Neuron (in vitro differentiated cells): ENCODE results near the gene EXOC7.
"Not testable (repeated sequence)": the region's sequence is repeated elsewhere in the genome, so short reads cannot be mapped to it uniquely, and the experiment has no call there.

Source experiments
- H2AFZ ChIP-seq: one replicate; pipeline ENCODE4 v1.6.1; 2013; ENCODE audit warnings: low read depth, mild to moderate bottlenecking, inconsistent platforms, low read length, moderate library complexity
- H3K27me3 ChIP-seq: one replicate; pipeline ENCODE4 v1.6.1; 2013; ENCODE audit warnings: low read length; ENCODE audit not compliant: insufficient read depth
- H3K36me3 ChIP-seq: one replicate; pipeline ENCODE4 v1.6.1; 2013; ENCODE audit warnings: low read length; ENCODE audit not compliant: insufficient read depth
- H3K4me1 ChIP-seq: one replicate; pipeline ENCODE4 v1.6.1; 2013; ENCODE audit warnings: low read length; ENCODE audit not compliant: insufficient read depth
- H3K4me3 ChIP-seq: 2 replicates; pipeline ENCODE4 v1.5.1; 2013; ENCODE audit warnings: mild to moderate bottlenecking, low read length, moderate library complexity
- H3K9me3 ChIP-seq: one replicate; pipeline ENCODE4 v1.6.1; 2013; ENCODE audit warnings: low read length

Gene EXOC7

GRCh38 chr17:76051561-76051960, 52.0 kb downstream of the EXOC7 start:
- Histone ChIP-seq H3K4me3 (no peak overlapping the region), H2AFZ (no peak overlapping the region), H3K36me3 (peaks cover 70% of the 10 kb centered on the region), H3K9me3 (no peaks in the 10 kb centered on the region), H3K27me3 (no peaks in the 10 kb centered on the region), H3K4me1 (peaks cover 13% of the 10 kb centered on the region)

GRCh38 chr17:76050538-76051467, 52.8 kb downstream of the EXOC7 start:
- Histone ChIP-seq H3K9me3 (no peaks in the 10 kb centered on the region), H3K36me3 (peaks cover 69% of the 10 kb centered on the region), H3K4me1 (peaks cover 13% of the 10 kb centered on the region), H3K27me3 (no peaks in the 10 kb centered on the region), H3K4me3 (no peak overlapping the region), H2AFZ (no peak overlapping the region)

GRCh38 chr17:76049836-76050537, 53.6 kb downstream of the EXOC7 start:
- Histone ChIP-seq H3K36me3 (peaks cover 73% of the 10 kb centered on the region), H2AFZ (no peak overlapping the region), H3K27me3 (no peaks in the 10 kb centered on the region), H3K4me1 (peaks cover 13% of the 10 kb centered on the region), H3K9me3 (no peaks in the 10 kb centered on the region), H3K4me3 (no peak overlapping the region)

- H3K36me3 ChIP-seq, result peaks cover 77% of the 10 kb centered on the region
- peaks cover 13% of the 10 kb centered on the region for H3K4me1 ChIP-seq
- no peaks in the 10 kb centered on the region for H3K27me3 ChIP-seq
- no peak overlapping the region for H3K4me3 ChIP-seq
- no peak overlapping the region for H2AFZ ChIP-seq
- H3K9me3 ChIP-seq, result no peaks in the 10 kb centered on the region
These were observed 54.3 kb downstream of the EXOC7 start for GRCh38 chr17:76049239-76049638.

GRCh38 chr17:76048711-76049110, 54.9 kb downstream of the EXOC7 start:
- H3K9me3 ChIP-seq, result no peaks in the 10 kb centered on the region
- peaks cover 13% of the 10 kb centered on the region for H3K4me1 ChIP-seq
- H2AFZ ChIP-seq, result no peak overlapping the region
- H3K36me3 ChIP-seq, result peaks cover 77% of the 10 kb centered on the region
- H3K4me3 ChIP-seq, result no peak overlapping the region
- no peaks in the 10 kb centered on the region for H3K27me3 ChIP-seq

GRCh38 chr17:76048025-76048605, 55.5 kb downstream of the EXOC7 start:
- Histone ChIP-seq H2AFZ (no peak overlapping the region), H3K27me3 (no peaks in the 10 kb centered on the region), H3K4me3 (no peak overlapping the region), H3K4me1 (peaks cover 13% of the 10 kb centered on the region), H3K9me3 (no peaks in the 10 kb centered on the region), H3K36me3 (peaks cover 77% of the 10 kb centered on the region)

- H3K9me3 ChIP-seq, result no peaks in the 10 kb centered on the region
- no peak overlapping the region for H3K4me3 ChIP-seq
- peaks cover 81% of the 10 kb centered on the region for H3K36me3 ChIP-seq
- H3K27me3 ChIP-seq, result no peaks in the 10 kb centered on the region
- no peak overlapping the region for H2AFZ ChIP-seq
- peaks cover 13% of the 10 kb centered on the region for H3K4me1 ChIP-seq
These were observed 57.5 kb downstream of the EXOC7 start for GRCh38 chr17:76046064-76046463.

GRCh38 chr17:76044475-76045007, 59.0 kb downstream of the EXOC7 start:
- H3K9me3 ChIP-seq, H3K27me3 ChIP-seq, H3K4me3 ChIP-seq, H2AFZ ChIP-seq, H3K4me1 ChIP-seq: not testable (repeated sequence)
- H3K36me3 ChIP-seq, result peaks cover 82% of the 10 kb centered on the region

GRCh38 chr17:76042868-76043267, 60.7 kb downstream of the EXOC7 start:
- not testable (repeated sequence) for H3K4me1 ChIP-seq, H3K4me3 ChIP-seq, H3K27me3 ChIP-seq, H2AFZ ChIP-seq, H3K9me3 ChIP-seq
- peaks cover 82% of the 10 kb centered on the region for H3K36me3 ChIP-seq

GRCh38 chr17:76040376-76040775, 63.2 kb downstream of the EXOC7 start:
- H3K27me3 ChIP-seq, result no peaks in the 10 kb centered on the region
- no peaks in the 10 kb centered on the region for H3K4me1 ChIP-seq
- peaks cover 61% of the 10 kb centered on the region for H3K36me3 ChIP-seq
- H3K4me3 ChIP-seq, result no peak overlapping the region
- no peaks in the 10 kb centered on the region for H3K9me3 ChIP-seq
- no peak overlapping the region for H2AFZ ChIP-seq

GRCh38 chr17:76039121-76039520, 64.5 kb downstream of the EXOC7 start:
- Histone ChIP-seq H3K36me3 (peaks cover 50% of the 10 kb centered on the region), H3K9me3 (no peaks in the 10 kb centered on the region), H3K4me3 (no peak overlapping the region), H3K4me1 (no peaks in the 10 kb centered on the region), H2AFZ (no peak overlapping the region), H3K27me3 (no peaks in the 10 kb centered on the region)

- no peaks in the 10 kb centered on the region for H3K4me1 ChIP-seq
- no peak overlapping the region for H2AFZ ChIP-seq
- H3K9me3 ChIP-seq, result no peaks in the 10 kb centered on the region
- H3K36me3 ChIP-seq, result peaks cover 40% of the 10 kb centered on the region
- H3K4me3 ChIP-seq, result no peak overlapping the region
- H3K27me3 ChIP-seq, result no peaks in the 10 kb centered on the region
These were observed 65.5 kb downstream of the EXOC7 start for GRCh38 chr17:76038050-76038449.
